Transverse colon (tissue), 4 donors: Measurements from ENCODE around the gene OAT.

Experiments used
- CTCF ChIP-seq, 5 experiments: fragments of 200-600 bp in 3 of 5; fragments of 450-650 bp in 2 of 5; sonication (generic) in 3 of 5; IDR thresholded peaks; 1 replicate in 2 of 5; 2 replicates in 3 of 5; pipeline ENCODE4 v1.5.1; 2016 to 2017; ENCODE audit warnings: antibody characterized with exemption in 5 of 5, inconsistent platforms in 3 of 5, mild to moderate bottlenecking in 2 of 5, moderate library complexity in 1 of 5
- POLR2AphosphoS5 ChIP-seq, 3 donors: sonication (generic); formaldehyde crosslinking; IDR thresholded peaks; one replicate each; pipeline ENCODE4 v1.6.1; 2016; ENCODE audit warnings: antibody characterized with exemption in 3 of 3

DNA sequence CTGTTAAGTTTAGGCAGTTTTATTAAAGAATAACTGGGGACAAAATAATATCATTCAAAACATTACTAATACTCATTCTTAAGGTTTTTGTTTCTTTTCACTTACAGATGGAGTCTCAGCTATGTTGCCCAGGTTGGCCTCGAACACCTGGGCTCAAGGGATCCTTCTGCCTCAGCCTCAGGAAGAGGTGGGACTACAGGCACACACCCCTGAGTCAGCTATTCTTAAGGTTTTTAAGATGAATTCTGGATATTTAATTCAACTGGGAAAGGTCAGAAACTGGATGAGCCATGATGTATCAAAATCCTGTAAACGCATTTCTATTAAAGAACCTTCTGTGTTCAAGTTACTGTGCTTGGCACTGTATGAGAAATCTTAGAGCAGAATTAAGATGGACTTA, 3.5 kb downstream of the OAT start:
- TF ChIP-seq CTCF (IDR thresholded peaks at IDR 0.05) (no peak), POLR2AphosphoS5 (IDR thresholded peaks at IDR 0.05) (no peak)
